Mesendoderm (in vitro differentiated cells): ENCODE results near the gene SYCE3.

Source experiments
- DNase-seq: peaks from one replicate; pipeline ENCODE4 v3.0.0; 2013
- H2AK5ac ChIP-seq: 2 replicates; pipeline ENCODE4 v1.6.1; 2013; ENCODE audit warnings: low read length, inconsistent platforms
- H2BK120ac ChIP-seq: 2 replicates; pipeline ENCODE4 v1.6.1; 2013; ENCODE audit warnings: low read depth, mild to moderate bottlenecking, low read length, moderate library complexity, mixed read lengths
- H2BK15ac ChIP-seq: replicated peaks from 2 replicates; pipeline ENCODE4 v1.6.1; 2013; ENCODE audit warnings: low read depth, mild to moderate bottlenecking, moderate library complexity
- H2BK5ac ChIP-seq: 2 replicates; pipeline ENCODE4 v1.6.1; 2013; ENCODE audit warnings: low read length, inconsistent platforms
- H3K18ac ChIP-seq: 2 replicates; pipeline ENCODE4 v1.6.1; 2013; ENCODE audit warnings: mild to moderate bottlenecking, low read length, mixed read lengths
- H3K23ac ChIP-seq: one replicate; pipeline ENCODE4 v1.6.1; 2013; ENCODE audit warnings: low read length
- H3K27ac ChIP-seq: 2 replicates; pipeline ENCODE4 v1.5.1; 2013; ENCODE audit warnings: low read depth, mild to moderate bottlenecking, inconsistent platforms, low read length, moderate library complexity
- H3K27me3 ChIP-seq: 2 replicates; pipeline ENCODE4 v1.6.1; 2013; ENCODE audit warnings: low read length, control low read depth, mild to moderate bottlenecking, inconsistent platforms; ENCODE audit not compliant: insufficient read depth, poor library complexity
- H3K36me3 ChIP-seq: 2 replicates; pipeline ENCODE4 v1.6.1; 2013; ENCODE audit warnings: low read length, inconsistent platforms; ENCODE audit not compliant: control insufficient read depth, insufficient read depth
- H3K4ac ChIP-seq: one replicate; pipeline ENCODE4 v1.6.1; 2013; ENCODE audit warnings: low read depth, mild to moderate bottlenecking, low read length, moderate library complexity
- H3K4me1 ChIP-seq: 2 replicates; pipeline ENCODE4 v1.6.1; 2013; ENCODE audit warnings: low read depth, low read length, inconsistent platforms; ENCODE audit not compliant: control insufficient read depth
- H3K4me2 ChIP-seq: 2 replicates; pipeline ENCODE4 v1.6.1; 2013; ENCODE audit warnings: low read length
- H3K4me3 ChIP-seq: 2 replicates; pipeline ENCODE4 v1.5.1; 2013; ENCODE audit warnings: mild to moderate bottlenecking, low read length
- H3K56ac ChIP-seq: one replicate; pipeline ENCODE4 v1.6.1; 2013; ENCODE audit warnings: low read length
- H3K79me1 ChIP-seq: 2 replicates; pipeline ENCODE4 v1.6.1; 2013; ENCODE audit warnings: low read length, inconsistent platforms
- H3K79me2 ChIP-seq: 2 replicates; pipeline ENCODE4 v1.6.1; 2013; ENCODE audit warnings: mild to moderate bottlenecking, low read length; ENCODE audit not compliant: control insufficient read depth, insufficient read depth
- H3K9ac ChIP-seq: 2 replicates; pipeline ENCODE4 v1.6.1; 2013; ENCODE audit warnings: low read length, inconsistent platforms
- H4K5ac ChIP-seq: one replicate; pipeline ENCODE4 v1.6.1; 2013; ENCODE audit warnings: low read length
- H4K8ac ChIP-seq: one replicate; pipeline ENCODE4 v1.6.1; 2013; ENCODE audit warnings: low read depth, mild to moderate bottlenecking, control low read depth, low read length, moderate library complexity
- WGBS: extraction: QIAGEN DNeasy Blood & Tissue Kit; methylation state at CpG from one replicate; pipeline ENCODE4 v1.1.7; 2013; ENCODE audit warnings: low lambda C conversion rate, missing lambda C conversion rate; ENCODE audit not compliant: insufficient coverage; ENCODE audit errors: extremely low coverage; 5-methylcytosine and 5-hydroxymethylcytosine counted together

Gene SYCE3

DNA sequence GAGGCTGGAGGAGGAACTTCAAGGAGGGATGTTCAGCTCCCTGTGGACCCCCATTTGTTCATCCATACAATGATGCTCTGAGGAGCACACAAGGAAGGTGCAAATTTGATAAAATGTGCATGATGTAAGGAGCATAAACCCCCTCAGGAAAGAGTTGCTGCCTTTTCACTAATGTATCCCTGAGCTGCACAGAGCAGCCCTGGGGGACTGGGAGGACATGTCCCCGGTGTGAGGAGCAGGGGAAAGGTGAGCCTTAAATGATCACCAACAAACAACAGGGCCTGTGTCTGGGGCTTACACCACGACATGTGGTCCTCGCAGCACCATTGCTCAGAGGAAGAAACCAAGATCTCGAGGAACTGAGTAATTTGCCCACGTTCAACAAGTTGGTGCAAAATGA lies 34.4 kb upstream of the SYCE3 start:
- Histone ChIP-seq H3K4ac (no peak overlapping the region), H3K56ac (no peak overlapping the region), H3K79me1 (no peaks in the 10 kb centered on the region), H3K23ac (no peak overlapping the region), H3K27ac (no peak overlapping the region), H2AK5ac (no peak overlapping the region), H3K9ac (no peak overlapping the region), H4K5ac (no peak overlapping the region), H3K18ac (no peak overlapping the region), H3K79me2 (no peaks in the 10 kb centered on the region), H4K8ac (no peak overlapping the region), H2BK5ac (no peak overlapping the region), H2BK15ac (no peak overlapping the region), H2BK120ac (no peak overlapping the region), H3K4me2 (no peak overlapping the region), H3K4me3 (no peak overlapping the region), H3K36me3 (no peaks in the 10 kb centered on the region), H3K4me1 (no peaks in the 10 kb centered on the region), H3K27me3 (peaks cover 5% of the 10 kb centered on the region)
- DNase-seq = no peak
- no CpG with 5 or more reads among the region's 5 CpGs for WGBS

DNA sequence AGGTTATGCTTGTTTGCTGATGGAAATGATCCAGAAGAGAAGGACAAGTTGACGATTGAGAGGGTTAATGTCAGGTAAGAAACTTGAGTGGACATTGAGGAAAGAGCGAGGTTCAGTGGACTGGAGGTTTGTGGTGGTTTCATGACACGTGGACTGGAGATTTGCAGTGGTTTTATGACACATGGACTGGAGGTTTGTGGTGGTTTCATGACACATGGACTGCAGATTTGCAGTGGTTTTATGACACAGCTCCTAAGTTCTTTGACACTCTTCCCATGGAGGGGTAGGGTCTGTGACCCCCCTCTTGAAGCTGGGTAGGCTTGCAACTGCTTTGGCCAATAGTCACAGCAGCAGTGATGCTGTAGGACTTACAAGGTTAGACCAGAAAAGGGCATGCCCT lies 32.5 kb upstream of the SYCE3 start:
- no peak overlapping the region for H2BK5ac ChIP-seq
- no peak overlapping the region for H4K5ac ChIP-seq
- H4K8ac ChIP-seq = no peak overlapping the region
- no peak overlapping the region for H2BK15ac ChIP-seq
- no peaks in the 10 kb centered on the region for H3K79me2 ChIP-seq
- no peaks in the 10 kb centered on the region for H3K36me3 ChIP-seq
- H3K27me3 ChIP-seq = no peaks in the 10 kb centered on the region
- no peak overlapping the region for H2BK120ac ChIP-seq
- H2AK5ac ChIP-seq = no peak overlapping the region
- no peak overlapping the region for H3K23ac ChIP-seq
- no CpG with 5 or more reads among the region's 3 CpGs for WGBS
- no peak overlapping the region for H3K27ac ChIP-seq
- H3K18ac ChIP-seq = no peak overlapping the region
- H3K4ac ChIP-seq = no peak overlapping the region
- H3K4me1 ChIP-seq = no peaks in the 10 kb centered on the region
- no peak overlapping the region for H3K9ac ChIP-seq
- H3K4me2 ChIP-seq = no peak overlapping the region
- H3K4me3 ChIP-seq = no peak overlapping the region
- no peaks in the 10 kb centered on the region for H3K79me1 ChIP-seq
- no peak for DNase-seq
- H3K56ac ChIP-seq = no peak overlapping the region

DNA sequence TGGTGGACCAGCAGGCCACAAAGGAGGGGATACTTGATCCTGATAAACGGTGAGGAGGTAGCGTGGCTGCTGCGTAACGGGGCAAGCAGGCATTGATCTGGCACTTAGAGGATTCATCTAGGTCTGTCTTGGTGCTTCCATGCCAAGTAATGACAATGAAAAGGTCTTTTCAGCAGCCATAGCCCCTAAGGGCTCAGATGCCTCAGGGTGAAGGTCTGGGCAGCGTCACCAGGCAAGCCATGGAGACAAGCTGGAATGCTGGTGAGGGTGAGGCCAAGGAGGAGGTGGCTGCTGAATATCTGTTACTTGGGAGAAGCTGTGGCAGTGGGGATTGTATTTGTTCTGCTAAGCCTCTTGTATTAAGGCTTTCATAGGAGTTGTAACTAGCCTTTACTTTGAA lies 24.7 kb upstream of the SYCE3 start:
- no CpG with 5 or more reads among the region's 5 CpGs for WGBS
- no peaks in the 10 kb centered on the region for H3K4me1 ChIP-seq
- H3K9ac ChIP-seq = no peak overlapping the region
- H3K4me2 ChIP-seq = no peak overlapping the region
- no peak overlapping the region for H2AK5ac ChIP-seq
- H3K27me3 ChIP-seq = no peaks in the 10 kb centered on the region
- DNase-seq = no peak
- H3K36me3 ChIP-seq = no peaks in the 10 kb centered on the region
- H4K8ac ChIP-seq = no peak overlapping the region
- H3K4ac ChIP-seq = no peak overlapping the region
- H4K5ac ChIP-seq = no peak overlapping the region
- H3K56ac ChIP-seq = no peak overlapping the region
- H3K27ac ChIP-seq = no peak overlapping the region
- no peak overlapping the region for H2BK120ac ChIP-seq
- H3K79me1 ChIP-seq = no peaks in the 10 kb centered on the region
- no peak overlapping the region for H2BK15ac ChIP-seq
- no peak overlapping the region for H3K18ac ChIP-seq
- no peaks in the 10 kb centered on the region for H3K79me2 ChIP-seq
- no peak overlapping the region for H3K4me3 ChIP-seq
- no peak overlapping the region for H2BK5ac ChIP-seq
- no peak overlapping the region for H3K23ac ChIP-seq

DNA sequence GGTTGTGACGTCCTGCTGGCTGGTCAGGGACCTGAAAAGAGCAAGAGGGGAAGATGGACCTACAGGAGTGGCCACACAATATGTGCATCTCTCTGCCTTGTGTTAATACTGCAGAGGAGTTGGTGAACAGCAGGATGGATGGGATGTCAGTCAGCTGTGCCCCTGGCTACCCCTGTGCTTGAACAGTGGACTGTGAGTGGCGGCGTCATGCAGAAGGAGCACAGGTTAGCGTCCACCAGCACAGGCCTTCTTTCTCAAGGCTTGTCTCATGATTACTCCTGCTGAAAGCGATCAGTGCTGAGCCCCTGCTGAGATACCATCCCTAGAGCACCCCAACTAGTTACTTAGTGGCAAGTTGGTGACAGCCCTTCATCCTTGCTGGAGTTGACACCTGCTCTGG lies 23.7 kb upstream of the SYCE3 start:
- Histone ChIP-seq H3K4me2 (no peak overlapping the region), H3K27me3 (no peaks in the 10 kb centered on the region), H4K8ac (no peak overlapping the region), H3K79me2 (peaks cover 4% of the 10 kb centered on the region), H3K4ac (no peak overlapping the region), H3K18ac (no peak overlapping the region), H3K9ac (no peak overlapping the region), H3K27ac (no peak overlapping the region), H4K5ac (no peak overlapping the region), H3K4me1 (peaks cover 2% of the 10 kb centered on the region), H3K23ac (no peak overlapping the region), H2AK5ac (no peak overlapping the region), H3K56ac (no peak overlapping the region), H2BK15ac (no peak overlapping the region), H3K4me3 (no peak overlapping the region), H3K36me3 (no peaks in the 10 kb centered on the region), H2BK5ac (no peak overlapping the region), H3K79me1 (peaks cover 4% of the 10 kb centered on the region), H2BK120ac (no peak overlapping the region)
- no CpG with 5 or more reads among the region's 5 CpGs for WGBS
- DNase-seq = no peak

DNA sequence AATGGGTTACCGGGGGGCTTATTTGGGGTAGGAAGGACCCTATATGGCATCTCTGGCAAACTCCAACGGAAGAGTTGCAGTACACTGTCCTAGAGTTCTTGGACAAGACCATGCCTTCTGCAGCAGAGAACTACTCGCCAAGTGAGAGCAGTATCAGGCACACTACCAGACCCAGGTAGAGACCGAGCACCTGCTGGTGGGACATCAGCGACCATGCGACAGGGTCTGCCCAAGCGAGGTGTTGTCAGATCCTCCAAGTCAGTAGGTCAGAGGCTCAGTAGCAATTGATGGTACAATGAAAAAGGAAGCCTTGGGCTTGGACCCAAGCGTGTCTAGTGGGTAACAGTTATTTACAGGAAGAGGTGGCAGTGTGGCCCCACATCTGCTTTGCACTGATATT lies 23.1 kb upstream of the SYCE3 start:
- no peak overlapping the region for H4K5ac ChIP-seq
- H2BK15ac ChIP-seq = no peak overlapping the region
- H2BK5ac ChIP-seq = no peak overlapping the region
- no peak overlapping the region for H3K4me3 ChIP-seq
- peaks cover 2% of the 10 kb centered on the region for H3K4me1 ChIP-seq
- no peak overlapping the region for H3K23ac ChIP-seq
- H3K4me2 ChIP-seq = no peak overlapping the region
- H3K79me1 ChIP-seq = peaks cover 7% of the 10 kb centered on the region
- no peak overlapping the region for H3K9ac ChIP-seq
- H4K8ac ChIP-seq = no peak overlapping the region
- no peak overlapping the region for H3K18ac ChIP-seq
- H3K56ac ChIP-seq = no peak overlapping the region
- H3K4ac ChIP-seq = no peak overlapping the region
- H2BK120ac ChIP-seq = no peak overlapping the region
- H3K36me3 ChIP-seq = no peaks in the 10 kb centered on the region
- H3K79me2 ChIP-seq = peaks cover 6% of the 10 kb centered on the region
- no peak for DNase-seq
- WGBS = no CpG with 5 or more reads among the region's 8 CpGs
- H3K27me3 ChIP-seq = no peaks in the 10 kb centered on the region
- no peak overlapping the region for H3K27ac ChIP-seq
- no peak overlapping the region for H2AK5ac ChIP-seq

DNA sequence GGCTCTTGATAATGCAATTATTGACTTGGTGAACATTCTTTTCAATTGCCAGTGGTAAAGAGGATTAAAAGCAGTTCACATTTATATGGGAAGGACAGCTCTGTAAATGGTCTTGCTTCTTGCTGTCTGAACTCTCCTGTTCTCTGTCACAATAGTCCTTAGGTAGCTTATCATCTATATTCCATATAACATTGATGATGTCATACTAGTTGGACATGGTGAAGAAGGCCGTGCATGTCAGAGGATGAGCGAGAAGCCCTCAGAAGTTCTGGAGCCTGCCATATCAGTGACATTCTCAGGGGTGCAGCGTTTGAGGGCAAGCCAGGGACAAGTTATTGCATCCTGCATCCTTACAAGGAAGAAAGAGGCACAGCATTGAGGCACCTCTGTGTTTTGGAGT lies 22.5 kb upstream of the SYCE3 start:
- no peak overlapping the region for H3K4ac ChIP-seq
- H3K4me3 ChIP-seq = no peak overlapping the region
- H3K79me1 ChIP-seq = peaks cover 7% of the 10 kb centered on the region
- no peak overlapping the region for H3K9ac ChIP-seq
- no peak overlapping the region for H4K5ac ChIP-seq
- peaks cover 6% of the 10 kb centered on the region for H3K79me2 ChIP-seq
- DNase-seq = no peak
- H3K27ac ChIP-seq = no peak overlapping the region
- H3K23ac ChIP-seq = no peak overlapping the region
- H4K8ac ChIP-seq = no peak overlapping the region
- H3K4me2 ChIP-seq = no peak overlapping the region
- H3K36me3 ChIP-seq = no peaks in the 10 kb centered on the region
- H2BK5ac ChIP-seq = no peak overlapping the region
- WGBS = no CpG with 5 or more reads among the region's 3 CpGs
- no peak overlapping the region for H3K56ac ChIP-seq
- no peak overlapping the region for H2AK5ac ChIP-seq
- no peak overlapping the region for H3K18ac ChIP-seq
- H3K4me1 ChIP-seq = peaks cover 2% of the 10 kb centered on the region
- H2BK15ac ChIP-seq = no peak overlapping the region
- no peak overlapping the region for H2BK120ac ChIP-seq
- no peaks in the 10 kb centered on the region for H3K27me3 ChIP-seq
